HG03108 (cell line): ENCODE results near the gene CDKAL1.
"Not testable (repeated sequence)": the region's sequence is repeated elsewhere in the genome, so short reads cannot be mapped to it uniquely, and the experiment has no call there.

Experiments
- ATAC-seq: cut with Tn5 transposase; IDR thresholded peaks from one replicate; pipeline ENCODE4 v1.9.1; 2021; ENCODE audit warnings: moderate library complexity; ENCODE audit not compliant: unreplicated experiment

The CDKAL1 gene

GRCh38 chr6:20732896-20733295, 198.6 kb downstream of the CDKAL1 start:
- no peak for ATAC-seq

- no peak for ATAC-seq
Measured at GRCh38 chr6:20737912-20738311, 203.7 kb downstream of the CDKAL1 start.

GRCh38 chr6:20740088-20740487, 205.8 kb downstream of the CDKAL1 start:
- ATAC-seq, result no peak

DNA sequence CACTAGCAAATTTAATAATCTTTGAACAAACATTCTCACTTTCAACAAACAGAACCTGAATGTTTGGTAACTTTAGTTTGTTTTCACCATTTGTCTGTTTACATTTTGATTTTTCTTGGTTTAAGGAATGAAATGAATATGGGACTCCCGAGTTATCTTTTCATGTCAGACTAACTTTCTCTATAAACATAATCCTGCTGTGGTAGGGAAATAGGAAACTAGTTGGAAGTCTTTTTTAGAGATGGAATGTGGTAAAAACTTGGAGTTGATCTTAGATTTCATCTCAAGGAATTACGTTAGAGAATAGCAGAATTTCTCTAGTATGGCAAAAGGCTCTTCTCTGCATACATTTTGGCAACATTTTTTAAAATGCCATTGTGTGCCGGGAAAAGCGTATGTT, 206.5 kb downstream of the CDKAL1 start:
- ATAC-seq, result no peak

- no peak for ATAC-seq
Measured at GRCh38 chr6:20741490-20741889, 207.2 kb downstream of the CDKAL1 start.

DNA sequence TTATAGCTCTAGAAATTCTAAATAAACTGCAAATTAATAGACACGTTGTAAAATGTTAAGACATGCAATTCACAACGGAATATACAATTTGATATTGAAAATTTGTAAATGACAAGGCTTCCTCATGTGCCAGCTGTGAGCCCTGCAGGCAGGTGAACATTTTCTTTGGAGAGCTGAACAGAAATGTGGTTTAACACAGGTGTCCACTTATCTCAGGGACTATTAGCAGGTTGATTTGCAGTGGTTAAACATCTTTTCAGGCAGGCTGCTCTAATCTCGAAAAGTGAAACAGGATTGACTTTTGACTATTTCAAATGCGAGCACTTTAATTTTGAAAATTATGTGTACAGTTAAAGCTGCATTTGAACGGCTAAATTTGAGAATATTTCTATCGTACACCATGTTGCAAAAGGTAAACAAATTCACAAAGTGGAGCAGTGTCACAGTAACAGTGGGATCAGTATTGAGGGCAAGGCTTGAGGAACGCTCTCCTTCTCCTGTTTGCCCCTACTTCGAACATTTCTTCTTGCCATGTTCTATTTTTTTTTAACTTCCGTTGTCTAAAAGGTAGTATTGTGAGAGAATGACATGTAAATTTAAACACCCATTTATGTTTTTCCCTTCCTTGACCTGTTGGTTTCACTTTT, 210.8 kb downstream of the CDKAL1 start:
- ATAC-seq, result no peak

DNA sequence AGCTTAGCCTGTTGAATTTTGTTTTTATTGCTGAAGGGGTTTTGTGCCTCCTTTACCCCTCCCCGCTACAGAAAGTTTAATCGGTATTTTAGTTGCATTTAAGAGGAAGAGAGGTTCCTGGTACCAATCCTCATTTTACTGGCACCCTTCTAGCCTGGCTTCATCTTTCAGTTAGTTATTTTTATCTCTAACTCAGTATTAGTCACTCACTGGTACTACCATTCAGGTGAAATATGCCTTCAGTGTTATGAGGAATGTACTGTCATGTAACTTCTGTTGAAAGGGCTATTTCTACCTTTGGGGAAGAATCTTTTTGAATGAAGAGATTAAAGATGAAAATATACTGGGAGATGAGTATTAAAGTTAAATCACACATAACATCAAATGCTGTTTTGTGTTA, 211.8 kb downstream of the CDKAL1 start:
- no peak for ATAC-seq

GRCh38 chr6:20746805-20747558, 212.7 kb downstream of the CDKAL1 start:
- ATAC-seq, result no peak

DNA sequence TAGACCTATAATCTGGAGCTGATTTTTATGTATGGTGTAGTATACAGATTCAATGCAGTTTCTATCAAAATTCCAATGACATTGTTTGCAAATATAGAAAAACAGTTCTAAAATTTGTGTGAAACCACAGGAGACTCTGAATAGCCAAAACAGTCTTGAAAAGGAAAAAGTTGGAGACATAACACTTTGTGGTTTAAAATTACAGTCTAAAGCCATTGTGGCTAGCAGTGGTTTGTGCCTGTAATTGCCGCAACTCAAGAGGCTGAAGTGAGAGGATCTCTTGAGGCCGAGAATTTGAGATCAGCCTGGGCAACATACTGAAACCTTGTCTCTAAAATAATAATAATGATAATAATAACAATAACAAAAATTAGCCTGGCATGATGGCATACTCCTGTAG, 213.7 kb downstream of the CDKAL1 start:
- ATAC-seq, result no peak

DNA sequence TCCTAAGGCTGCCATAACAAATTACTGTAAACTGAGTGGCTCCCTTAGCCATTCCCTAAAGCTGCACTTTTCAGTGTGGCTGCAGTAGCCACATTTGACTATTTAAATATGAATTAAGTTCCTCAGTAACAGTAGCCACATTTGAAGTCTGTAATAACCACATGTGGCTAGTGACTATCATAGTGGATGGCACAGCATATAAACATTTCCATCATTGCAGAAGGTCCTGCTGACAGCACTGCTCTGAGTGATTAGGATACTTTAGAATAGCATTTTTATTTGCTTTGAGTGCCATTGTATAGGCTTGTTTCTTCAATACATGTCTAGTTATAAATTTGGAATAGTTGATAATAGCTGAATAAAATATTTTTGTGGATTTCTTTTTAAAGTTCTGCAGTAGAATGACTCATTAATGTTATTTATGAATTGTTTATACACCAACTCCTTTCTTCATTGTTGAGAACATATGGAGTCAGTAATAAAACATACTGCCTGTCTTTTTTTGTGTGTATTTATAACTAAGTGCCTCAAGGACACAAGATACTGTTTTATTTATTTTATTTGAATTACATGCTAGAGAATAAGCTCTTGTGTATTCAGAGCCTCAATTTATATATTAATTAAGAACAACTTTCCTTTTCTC, 217.2 kb downstream of the CDKAL1 start:
- ATAC-seq, result no peak

- ATAC-seq, result no peak
Measured at GRCh38 chr6:20755631-20756030, 221.4 kb downstream of the CDKAL1 start.

DNA sequence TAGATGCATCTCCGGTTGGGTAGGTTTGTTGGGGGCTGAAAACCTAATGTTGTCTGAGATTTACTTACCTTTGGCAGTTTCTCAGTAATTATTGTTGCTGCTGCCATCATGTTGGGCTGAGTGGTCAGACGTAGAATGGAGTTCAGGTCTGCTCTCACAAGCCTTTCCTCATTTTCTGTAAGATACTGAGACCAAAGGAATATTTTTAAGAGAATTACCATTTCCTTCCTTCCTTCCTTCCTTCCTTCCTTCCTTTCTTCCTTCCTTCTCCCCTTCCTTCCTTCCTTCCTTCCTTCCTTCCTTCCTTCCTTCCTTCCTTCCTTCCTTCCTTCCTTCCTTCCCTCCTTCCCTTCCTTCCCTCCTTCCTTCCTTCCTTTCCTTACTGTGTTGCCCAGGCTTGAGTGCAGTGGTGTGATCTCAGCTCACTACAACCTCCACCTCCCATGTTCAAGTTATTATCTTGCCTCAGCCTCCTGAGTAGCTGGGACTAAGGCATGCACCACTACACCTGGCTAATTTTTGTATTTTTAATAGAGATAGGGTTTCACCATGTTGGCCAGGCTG, 222.4 kb downstream of the CDKAL1 start:
- ATAC-seq, result not testable (repeated sequence)

- ATAC-seq, result no peak
Measured at GRCh38 chr6:20757761-20758160, 223.5 kb downstream of the CDKAL1 start.

GRCh38 chr6:20763296-20763695, 229.0 kb downstream of the CDKAL1 start:
- ATAC-seq, result no peak

- ATAC-seq, result no peak
Measured at GRCh38 chr6:20769631-20770030, 235.4 kb downstream of the CDKAL1 start.

- ATAC-seq, result no peak
Measured at GRCh38 chr6:20770773-20771172, 236.5 kb downstream of the CDKAL1 start.

DNA sequence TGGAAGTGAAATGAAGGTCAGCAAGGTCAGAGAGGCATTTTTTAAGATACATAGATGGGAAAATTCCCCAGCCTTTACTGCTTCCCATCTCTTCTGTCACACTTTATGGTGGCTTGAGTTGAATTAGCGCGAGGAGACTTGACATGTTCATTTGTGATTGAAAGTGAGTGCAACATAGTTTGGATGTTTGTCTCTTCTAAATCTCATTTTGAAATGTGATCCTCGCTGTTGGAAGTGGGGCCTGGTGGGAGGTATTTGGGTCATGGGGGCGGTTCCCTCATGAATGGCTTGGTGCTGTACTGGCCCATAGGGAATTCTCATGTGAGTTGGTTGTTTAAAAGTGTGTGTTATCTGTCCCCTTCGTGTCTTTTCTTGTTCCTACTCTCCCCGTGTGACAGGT, 237.2 kb downstream of the CDKAL1 start:
- no peak for ATAC-seq

- no peak for ATAC-seq
Measured at GRCh38 chr6:20773822-20774221, 239.6 kb downstream of the CDKAL1 start.

GRCh38 chr6:20775981-20776380, 241.7 kb downstream of the CDKAL1 start:
- ATAC-seq, result no peak

DNA sequence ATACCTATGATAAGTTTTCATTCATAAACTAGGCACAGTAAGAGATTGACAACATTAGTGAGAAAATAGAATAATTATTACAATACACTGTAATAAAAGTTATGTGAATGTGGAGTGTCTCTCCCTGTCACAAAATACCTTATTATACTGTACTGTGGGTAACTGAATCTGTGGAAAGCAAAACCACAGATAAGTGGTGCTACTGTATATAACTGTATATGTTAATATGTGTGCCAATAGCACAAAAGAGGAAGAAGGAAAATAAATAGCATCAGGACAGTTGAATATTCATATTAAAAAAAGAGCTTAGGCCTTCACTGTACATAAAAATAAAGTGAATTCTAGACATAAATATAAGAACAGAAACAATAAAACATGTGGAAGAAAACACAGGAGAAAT, 243.5 kb downstream of the CDKAL1 start:
- no peak for ATAC-seq

- ATAC-seq, result no peak
Measured at GRCh38 chr6:20778459-20778858, 244.2 kb downstream of the CDKAL1 start.

DNA sequence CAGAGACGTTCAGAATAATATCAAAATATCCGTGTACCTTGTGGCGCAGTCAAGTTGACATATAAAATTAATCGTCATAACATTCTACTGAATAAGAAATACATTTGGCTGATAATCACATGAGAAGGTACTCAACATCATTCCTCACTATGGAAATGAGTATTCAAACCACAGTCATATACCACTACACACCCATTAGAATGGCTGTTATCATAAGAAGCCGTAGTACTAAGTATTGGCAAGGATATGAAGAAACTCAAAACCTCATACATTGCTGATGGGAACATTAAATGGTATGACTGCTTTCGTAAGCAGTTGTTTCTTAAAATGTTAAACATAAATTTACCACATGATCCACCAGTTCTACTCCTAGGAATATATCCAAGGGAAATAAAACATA, 244.7 kb downstream of the CDKAL1 start:
- ATAC-seq, result no peak
